Kidney capillary endothelial cell (primary cell): Measurements from ENCODE around the gene ZBTB20.

Experiments
- DNase-seq: peaks from one replicate; pipeline ENCODE4 v3.0.0-alpha.2; 2018; ENCODE audit warnings: low spot score

The ZBTB20 gene

DNA sequence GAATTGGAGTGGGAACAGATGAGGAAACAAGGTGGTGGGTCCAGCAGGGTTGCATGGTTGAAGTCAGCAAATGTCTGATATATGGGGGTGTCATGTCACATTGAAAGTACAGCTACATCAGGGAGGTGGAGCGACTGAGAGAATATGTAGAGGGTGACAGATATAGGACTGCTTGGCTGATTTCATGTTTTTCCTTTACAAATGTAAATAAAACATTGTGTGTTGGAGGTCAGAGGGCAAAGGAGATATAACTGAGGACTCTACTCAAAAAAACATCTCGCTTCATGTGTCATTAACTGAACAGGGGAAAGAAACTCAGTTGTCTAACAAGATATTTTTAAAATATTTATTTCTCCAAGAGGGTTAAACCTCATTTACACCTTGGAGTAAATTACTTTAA lies 675.6 kb downstream of the ZBTB20 start:
- DNase-seq: no peak

DNA sequence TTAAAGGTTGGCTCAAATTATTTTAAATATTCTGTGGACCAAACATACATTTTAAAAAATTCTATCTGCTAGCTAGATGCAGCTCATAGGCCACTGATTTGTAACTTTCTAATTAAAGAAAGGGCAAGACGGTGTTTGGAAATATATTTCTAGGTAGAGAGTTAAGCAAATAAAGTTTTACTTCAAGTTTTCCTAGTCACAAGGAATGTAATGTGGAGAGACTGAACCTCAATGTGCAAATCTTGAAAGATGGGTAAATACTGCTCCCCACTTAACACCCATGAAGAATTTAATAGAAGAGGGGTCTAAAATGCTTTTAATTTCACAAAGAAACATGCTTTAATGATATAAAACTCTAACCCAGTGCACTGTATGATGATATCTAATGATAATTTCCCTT lies 678.0 kb downstream of the ZBTB20 start:
- DNase-seq: no peak

DNA sequence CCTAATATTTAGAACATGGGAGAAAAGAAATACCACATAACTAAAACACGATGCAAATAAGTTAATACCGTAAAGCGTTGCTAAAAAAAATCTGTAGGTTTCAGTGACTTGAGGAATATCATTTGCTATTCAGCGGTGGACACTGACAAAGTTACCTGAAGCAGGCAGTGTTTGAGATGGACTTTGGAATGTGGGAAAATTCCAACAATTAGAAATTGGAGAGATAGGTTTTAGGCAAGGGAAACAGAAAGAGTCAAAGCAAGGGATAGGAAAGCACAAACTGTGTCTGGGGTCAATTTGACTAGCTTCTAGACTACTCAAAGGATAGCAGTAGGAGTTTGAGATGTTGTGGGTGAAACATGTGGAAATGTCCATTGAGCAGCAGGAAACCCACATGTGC lies 680.3 kb downstream of the ZBTB20 start:
- DNase-seq: no peak

DNA sequence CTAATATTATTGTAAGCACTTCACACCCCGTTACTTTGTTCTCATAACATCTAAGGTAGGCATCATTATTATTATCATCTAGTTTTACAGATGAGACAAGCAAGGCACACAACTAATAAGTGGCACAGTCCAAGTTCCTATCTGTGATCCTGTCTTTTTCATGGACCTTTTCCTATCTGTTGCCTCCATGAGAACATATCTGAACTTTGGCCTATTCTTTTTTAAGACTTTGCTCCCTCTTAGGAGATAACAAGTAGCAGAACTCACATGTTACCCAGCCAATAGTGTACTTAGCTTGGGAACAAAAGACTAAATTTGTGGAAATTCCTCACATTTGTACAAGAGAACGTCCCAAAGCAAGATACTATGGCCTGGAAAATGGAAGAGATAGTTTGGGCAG lies 680.8 kb downstream of the ZBTB20 start:
- no peak for DNase-seq

DNA sequence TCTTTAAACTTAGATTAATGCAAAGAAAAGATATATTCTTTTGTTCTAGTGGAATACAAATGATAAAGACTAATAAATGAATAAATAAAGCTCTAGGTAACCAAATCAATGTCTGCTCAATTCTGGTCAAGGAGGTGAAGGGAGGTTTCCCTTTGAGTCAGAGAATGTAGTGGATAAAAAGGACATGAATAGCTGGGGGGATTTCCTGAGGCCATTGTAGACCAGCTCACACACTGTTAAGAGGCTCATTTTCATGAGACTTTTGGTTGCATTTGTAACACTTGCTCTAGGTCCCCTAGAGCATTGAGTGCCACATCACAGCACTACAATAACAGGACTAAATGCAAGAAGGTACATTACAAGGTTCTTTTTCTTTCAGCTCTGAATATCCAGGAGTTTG lies 682.5 kb downstream of the ZBTB20 start:
- no peak for DNase-seq

DNA sequence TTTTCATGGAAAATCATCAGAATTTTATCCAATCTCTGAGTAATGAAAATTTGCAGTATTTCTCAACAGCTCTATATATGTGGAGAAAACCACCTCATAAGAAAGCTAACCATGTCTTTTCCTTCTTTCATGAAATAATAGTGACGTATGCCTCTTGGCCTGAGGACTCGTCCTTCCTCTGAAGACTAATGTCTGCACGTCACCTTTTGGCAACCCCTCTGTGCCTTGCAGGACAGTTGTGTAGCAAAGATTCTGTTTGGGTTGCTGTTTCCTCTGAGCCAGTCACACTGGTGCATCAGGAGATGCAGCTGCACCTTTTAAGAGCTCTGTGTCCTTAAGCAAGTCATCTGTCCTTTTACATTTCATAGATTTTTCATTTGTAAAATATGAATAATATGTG lies 684.3 kb downstream of the ZBTB20 start:
- no peak for DNase-seq

DNA sequence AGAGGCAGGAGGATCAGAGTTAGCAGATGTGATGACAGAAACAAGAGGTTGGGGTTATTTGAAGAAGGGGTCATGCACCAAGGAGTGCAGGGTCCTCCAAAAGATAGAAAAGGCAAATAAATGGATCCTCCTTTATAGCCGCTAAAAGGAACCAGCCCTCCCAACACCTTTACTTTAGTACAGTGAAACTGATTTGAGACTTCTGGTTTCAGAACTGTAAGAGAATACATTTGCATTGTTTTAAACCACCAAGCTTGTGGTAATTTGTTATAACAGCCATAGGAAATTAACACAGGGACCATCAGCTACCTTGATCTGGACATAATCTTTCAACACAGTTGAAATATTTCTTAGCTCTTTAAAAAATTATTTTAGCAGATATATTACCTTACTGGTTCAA lies 686.6 kb downstream of the ZBTB20 start:
- no peak for DNase-seq

DNA sequence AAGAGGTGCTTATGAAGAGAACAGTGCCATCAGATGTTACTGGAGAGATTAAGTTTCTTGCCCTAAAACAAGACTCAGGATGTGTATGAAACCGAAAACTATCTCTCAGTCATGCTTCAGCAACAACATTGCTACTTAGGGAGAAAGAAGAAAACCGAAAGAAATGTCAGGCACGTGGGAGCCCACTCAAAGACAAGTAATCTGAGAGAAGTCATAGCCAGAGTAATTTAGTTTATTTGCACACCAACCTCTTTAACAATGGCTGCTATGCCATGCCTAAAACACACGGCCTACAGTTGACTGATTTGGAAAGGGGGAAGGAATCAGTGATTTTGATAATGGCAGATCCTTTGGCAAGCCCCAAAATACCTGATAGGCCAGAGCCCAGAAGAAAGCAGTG lies 690.3 kb downstream of the ZBTB20 start:
- no peak for DNase-seq

DNA sequence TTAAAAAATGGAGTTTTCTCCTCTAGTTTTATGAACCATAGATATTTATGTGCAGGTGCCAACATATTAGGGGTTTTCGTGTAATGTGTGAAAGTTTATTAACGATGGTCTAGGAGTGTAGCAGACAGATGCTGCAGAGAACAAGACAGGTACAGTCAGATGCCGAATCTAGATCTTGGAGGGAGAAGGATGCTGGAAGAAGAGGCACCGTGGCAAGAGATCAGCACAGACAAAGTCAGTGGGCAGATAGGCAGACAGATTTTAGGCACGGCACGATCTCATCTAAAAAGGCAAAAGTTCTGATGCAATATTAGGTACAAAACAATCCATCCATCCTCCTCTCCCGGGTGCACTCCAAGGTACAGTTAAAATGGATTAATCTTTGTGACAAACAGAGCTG lies 691.7 kb downstream of the ZBTB20 start:
- DNase-seq: no peak

DNA sequence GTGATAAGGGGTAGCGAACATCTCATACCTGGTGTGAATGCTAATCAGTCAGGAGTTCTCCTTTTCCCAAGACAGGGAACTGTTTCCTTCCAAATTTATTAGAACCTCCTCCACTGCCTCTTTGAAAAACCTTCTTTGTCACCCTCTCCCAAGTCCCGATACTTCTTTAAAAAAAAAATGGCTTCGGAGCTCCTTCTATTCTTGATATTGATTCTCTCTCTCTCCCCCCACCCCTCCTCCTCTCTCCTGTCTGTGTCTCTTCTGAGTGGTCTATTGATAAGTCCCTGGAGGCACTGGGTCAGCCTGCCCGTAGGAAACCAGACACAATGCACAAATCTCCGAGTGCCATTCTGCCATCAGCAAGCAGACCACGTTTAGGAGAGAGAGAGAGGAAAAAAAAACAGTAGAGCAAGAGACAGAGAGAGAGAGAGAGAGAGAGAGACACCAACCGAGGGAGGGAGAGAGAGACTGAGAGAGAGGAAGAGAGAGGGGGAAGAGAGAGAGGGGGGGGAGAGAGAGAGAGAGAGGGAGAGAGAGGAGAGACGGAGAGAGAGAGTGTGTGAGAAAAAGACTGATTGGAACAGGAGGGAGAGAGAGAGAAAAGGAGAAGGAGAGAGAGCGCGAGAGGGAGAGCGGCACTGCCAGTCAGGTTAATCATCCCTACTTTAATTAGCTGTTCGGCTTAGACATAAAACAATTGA lies 692.4 kb downstream of the ZBTB20 start:
- DNase-seq: no peak

DNA sequence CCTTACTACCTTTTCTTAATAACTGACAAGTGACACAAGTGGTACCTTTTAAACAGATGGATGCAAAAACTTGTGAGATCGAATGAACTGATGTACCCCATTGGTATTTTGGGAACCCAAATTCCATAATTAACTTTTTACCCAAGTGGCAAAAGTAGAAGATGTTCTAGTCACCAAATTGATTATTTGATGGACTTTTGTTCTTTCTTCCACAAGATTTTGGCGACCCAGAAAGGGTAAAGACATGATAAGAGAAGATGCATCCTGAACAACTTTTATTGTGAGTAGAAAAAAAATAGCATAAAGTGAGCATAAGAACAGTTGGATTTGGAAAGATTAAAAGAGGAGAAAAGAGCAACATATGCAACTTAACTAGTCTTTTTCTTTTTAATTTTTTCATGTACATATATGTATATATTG lies 693.7 kb downstream of the ZBTB20 start:
- DNase-seq: no peak

DNA sequence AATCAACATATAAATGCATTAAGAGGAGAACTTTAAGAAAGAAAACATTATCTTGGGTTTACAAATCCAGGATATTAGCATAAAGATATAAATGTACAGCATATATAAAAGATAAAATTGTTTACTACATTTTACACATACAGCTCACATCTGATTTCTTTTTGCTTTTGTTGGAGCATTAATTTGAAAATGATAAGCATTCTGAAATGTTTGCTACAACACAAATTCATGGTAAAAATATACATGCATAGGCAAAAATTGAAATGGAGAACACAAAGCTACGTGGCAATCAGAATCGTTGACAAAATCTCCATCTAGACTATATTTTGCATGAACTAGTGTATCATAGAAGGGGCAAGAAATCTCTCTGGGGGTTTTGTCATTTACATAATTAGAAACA lies 694.2 kb downstream of the ZBTB20 start:
- no peak for DNase-seq

DNA sequence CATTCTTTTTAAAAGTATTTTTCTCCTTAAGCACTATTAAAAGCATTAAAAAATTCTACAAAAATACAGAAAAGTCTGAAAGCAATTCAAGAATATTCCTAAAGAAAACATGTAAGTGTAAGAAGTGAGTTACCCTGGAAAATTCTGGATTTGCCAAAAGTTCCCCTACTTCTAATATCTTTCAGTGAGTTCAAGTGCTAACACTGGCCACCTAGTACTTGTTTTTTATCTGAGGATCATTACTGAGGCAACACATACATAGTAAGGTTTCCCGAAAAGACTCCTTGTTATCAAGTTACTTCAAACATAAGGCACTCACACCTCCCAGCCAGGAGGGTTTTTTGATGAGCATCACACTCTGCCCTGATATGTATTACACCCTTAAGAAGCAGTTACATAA lies 694.8 kb downstream of the ZBTB20 start:
- DNase-seq: no peak

DNA sequence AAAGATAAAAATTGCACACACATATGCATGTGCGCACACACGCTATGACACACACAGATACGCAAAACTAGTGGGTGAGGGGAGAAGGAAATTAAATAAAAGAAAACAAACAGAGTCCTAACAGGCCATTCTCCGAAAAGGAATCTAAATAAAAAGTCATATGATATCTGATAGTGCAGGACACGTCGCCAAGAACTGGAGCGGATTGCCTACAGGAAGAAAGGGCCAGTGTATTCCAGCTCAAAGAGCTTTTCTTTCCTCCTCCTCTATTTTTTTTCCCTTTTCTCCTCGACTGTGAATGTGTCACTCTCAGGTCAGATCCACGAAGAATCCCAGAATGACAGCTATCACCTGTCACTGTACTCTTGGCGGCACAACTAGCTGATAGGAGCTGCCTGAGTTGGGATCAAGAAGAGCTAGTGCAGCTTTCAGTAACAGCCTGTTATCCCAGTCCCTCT lies 695.5 kb downstream of the ZBTB20 start:
- no peak for DNase-seq

DNA sequence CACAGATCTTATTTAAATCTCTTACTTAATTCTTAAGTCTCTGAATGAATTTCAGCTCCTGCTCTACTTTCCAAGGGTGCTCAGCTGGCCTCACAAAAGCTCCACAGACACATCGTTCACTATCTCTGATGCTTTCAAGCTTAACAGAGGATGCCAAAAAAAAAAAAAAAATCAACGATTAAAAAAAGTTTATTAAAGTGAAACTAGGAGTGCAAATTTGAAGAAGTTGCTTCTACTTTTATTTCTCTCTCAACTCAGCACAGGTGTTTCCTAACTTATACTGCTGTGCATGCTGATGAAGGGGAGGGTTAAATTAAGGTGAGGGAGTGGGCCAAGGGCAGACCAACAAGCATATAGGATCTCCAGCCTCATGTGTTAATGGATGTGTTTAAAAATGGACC lies 696.0 kb downstream of the ZBTB20 start:
- no peak for DNase-seq

DNA sequence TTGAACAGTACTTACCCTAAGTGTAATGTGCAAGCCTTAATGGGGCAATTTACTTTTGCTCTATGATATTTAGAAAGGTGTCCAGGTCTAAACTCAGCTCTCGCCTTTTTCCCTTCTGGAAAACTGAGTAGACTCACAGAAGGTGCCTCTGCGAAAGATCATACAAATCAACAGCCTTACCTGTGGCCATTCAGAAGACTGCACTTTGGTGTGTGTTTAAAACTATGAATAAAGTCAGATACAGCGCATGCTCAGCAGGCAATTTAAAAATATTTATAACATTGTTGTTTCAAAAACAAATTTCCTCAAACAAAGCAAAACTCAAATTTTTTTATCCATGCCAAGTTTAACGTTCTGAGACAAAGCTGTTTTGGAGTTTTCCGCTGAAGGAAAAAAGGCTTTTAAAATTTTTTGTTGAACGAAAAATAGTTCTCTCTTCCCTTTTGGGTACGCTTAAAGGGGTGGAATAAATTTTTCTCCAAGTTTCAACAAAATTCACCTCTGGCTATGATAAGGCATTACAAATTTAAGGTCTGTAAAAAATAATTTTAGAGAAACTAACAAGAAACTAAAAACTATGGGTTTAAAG lies 697.0 kb downstream of the ZBTB20 start:
- DNase-seq: no peak

DNA sequence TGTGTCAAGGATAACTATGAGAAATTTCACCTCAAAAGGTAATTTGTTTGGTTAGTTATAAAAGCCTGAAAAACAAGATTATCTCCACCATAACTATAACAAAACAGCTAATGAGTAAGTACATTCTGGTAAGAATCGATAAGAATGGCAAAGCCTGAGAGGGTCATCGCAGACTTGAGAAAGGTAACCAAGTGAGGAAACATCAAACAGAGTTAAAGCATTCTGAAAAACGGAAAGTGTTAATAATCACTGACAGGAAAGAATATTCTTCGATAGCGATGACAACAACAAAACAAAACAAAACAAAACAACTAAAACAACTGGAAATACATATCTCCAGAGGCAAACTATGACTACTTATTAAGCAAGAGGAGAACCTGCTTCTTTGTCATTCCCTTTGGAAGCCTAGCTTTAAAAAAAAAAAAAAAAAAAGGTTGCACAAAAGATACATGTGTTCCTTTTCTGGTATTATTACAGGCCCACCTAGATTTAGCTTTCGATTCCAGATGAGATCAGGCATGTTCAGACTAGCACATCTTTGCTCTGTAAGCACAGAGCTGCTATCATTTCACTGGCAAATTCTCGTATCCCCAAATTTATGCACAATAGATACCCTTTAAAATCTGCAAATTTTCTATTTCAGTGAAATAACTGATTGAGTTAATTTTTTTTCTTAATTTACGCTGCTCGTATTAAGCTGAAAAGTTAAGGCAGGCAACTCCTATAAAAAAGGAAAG lies 697.6 kb downstream of the ZBTB20 start:
- DNase-seq: no peak

DNA sequence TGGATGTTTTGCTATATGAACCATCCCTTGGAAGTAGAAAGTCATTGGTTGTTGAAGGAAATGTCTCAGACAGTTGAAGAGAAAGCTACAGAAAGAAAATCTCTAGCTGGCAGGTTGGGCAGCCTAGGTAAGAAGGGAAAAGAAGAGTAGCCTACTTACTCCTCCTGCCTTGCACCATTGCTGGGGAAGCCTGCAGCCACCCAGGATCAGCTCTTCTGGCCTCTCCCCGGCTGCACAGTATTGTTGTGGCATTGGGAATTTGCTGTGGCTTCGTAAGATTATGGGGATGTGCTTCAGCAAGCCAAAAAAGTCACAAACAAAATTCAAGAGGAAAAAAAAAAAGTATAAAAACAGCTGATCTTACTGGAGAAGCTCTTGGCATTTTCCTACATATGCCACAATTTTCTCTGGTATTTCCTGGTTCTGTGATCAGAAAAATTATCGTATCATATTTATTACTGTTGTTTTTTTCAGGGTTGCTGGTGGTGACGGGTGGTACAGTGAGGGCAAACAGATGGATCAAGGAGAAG lies 699.1 kb downstream of the ZBTB20 start:
- no peak for DNase-seq

DNA sequence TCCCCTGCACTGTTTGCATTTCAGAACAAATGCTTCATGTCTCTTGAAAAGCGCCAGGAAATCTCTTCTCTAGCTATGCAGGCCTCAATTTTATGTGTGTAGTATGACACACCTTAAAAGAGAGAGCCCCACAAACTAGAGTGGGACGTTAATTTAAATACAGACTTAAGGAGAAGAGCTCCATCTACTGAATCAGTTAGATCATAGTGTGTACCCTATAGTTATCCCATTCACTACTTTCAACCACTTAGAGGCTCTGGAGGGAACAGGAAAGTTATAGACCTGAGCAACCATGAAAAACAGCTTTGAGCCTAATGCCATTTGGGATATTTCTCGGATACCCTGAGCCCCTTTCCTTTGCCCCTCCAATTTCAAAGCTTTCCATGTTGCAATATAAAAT lies 699.5 kb downstream of the ZBTB20 start:
- DNase-seq: no peak

DNA sequence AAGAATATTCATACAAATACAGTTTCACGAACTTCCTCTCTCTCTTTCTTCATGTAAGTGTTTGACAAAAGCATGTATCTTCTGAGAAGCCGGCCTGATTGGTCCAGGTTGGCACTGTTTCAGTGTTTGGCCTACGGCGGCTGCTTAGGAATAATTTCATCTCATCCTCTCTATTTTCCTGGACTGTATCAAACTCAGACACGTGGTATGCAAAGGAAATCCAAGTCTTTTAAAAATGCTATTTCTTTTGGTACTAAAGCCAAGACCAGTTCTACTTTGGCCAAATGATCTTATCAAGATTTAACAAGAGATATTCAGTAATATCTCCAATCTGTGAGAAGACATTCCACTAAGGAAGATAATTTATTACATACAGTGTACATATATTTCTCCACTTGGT lies 700.5 kb downstream of the ZBTB20 start:
- no peak for DNase-seq

DNA sequence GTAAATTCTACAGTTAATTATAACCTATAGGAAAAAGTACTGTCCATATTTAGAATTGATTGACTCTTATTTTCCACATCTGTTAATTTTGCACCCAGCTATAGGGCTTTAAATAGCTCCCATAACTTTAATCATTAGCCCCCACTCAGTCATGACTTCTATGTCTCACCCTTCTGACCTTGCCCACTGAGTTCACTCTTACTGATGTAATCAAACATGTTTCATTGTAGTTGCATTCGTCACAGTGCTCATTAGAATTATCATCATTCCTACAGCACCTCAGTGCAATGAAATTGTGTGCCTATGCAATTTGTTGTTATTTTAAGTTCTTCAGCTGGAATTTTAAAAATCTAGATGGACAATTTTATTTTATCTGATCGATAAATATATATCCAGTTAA lies 701.9 kb downstream of the ZBTB20 start:
- DNase-seq: no peak

DNA sequence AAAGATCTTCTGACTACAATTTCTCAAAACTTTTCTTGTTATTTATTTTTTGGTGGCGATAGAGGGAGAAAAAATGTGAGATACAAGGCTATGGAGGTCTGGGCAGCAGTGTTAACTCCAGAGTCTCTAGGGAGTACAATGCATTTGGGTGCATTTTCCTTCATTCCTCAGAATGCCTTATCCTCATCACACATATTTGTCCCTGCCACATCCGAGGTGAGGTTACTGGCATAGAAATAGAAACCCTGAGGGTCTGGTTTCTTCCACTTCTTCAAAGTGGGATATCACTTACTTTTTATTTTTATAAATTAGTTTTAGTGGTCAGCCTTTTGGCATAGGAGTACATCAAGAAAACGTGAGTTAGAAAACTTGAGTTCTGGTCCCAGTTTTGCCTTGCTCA lies 702.9 kb downstream of the ZBTB20 start:
- no peak for DNase-seq

DNA sequence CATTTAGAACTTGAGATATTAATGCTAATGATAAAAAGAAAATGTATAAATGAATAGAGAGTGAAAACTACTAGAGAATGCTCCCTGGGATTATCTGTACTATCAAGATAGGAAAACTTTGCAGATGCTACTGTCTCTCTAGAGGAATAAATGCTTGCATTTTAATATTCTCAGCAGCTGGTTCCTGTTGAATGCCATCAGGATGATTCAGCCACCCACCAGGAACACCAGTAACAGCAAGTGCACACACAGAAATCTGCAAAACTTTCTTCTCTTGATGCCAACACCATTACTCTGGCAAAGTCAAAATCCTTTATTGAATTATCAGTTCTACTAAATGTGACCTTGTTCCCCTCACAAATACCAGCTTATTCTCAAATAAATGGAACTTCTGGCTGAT lies 704.8 kb downstream of the ZBTB20 start:
- peak; percentile 41 for DNase-seq
